NCI-H69 (cell line): Measurements from ENCODE around the gene WDR54.
A peak's percentile ranks its signal among the peaks of the same experiment; 100 is the strongest.

ENCODE experiments used
- DNase-seq: peaks from one replicate; lab custom pipeline; 2025; lab: John Stamatoyannopoulos, UW

WDR54 gene

GRCh38 chr2:74429487-74430451 lies 8.2 kb downstream of the WDR54 start:
- no peak for DNase-seq

DNA sequence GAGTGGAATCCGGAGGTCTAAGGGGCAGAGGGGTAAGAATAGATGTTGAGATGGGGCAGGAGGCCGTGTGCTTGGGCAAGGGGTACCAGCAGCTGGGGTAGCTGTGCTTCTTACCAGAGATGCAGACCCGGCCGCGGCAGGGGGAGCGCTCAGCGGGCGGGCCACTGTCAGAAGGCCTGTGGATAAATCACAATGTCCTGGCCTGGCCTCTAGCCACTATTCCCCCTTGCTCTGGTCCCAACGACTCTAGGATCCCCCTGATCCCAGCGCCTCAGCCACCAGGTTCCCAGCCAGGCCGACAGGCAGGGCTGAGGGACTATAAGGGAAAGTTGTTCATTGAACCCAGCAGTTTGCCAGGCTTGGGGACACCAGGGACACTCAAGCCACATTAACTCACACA lies 9.0 kb downstream of the WDR54 start:
- no peak for DNase-seq

DNA sequence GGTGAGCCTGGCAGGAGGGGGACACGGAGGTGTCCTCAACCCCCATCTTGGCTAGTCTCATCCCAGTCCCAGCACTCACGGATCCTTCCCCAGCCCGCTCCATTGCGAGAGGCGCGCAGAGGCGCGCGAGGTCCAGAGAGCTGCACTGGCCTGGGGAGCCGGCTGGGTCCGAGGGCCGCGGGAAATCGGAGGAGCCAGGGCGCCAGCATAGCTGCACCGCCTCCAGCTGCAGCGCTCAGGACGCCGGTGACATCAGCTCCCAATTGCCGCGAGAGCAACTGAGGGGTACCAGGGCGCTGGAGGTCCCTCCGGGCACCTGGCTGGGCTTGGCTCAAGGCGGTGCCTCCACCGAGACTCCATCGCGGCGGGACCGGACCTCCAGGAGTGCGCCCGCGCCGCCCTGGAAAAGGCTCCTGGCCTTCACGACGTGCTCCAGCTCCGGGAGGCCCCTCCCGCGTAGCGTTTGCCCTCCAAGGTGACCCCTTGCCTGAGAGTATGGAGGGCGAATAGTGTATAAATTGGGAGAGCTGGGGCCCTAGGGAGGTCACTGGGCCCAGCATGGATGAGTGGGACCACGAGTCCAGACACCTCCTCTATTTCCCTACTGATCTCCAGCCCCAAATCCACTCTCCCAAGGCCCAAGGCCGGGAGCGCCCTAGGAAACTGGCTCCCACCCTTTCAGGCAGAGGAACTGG lies 14.7 kb downstream of the WDR54 start:
- DNase-seq, result no peak

DNA sequence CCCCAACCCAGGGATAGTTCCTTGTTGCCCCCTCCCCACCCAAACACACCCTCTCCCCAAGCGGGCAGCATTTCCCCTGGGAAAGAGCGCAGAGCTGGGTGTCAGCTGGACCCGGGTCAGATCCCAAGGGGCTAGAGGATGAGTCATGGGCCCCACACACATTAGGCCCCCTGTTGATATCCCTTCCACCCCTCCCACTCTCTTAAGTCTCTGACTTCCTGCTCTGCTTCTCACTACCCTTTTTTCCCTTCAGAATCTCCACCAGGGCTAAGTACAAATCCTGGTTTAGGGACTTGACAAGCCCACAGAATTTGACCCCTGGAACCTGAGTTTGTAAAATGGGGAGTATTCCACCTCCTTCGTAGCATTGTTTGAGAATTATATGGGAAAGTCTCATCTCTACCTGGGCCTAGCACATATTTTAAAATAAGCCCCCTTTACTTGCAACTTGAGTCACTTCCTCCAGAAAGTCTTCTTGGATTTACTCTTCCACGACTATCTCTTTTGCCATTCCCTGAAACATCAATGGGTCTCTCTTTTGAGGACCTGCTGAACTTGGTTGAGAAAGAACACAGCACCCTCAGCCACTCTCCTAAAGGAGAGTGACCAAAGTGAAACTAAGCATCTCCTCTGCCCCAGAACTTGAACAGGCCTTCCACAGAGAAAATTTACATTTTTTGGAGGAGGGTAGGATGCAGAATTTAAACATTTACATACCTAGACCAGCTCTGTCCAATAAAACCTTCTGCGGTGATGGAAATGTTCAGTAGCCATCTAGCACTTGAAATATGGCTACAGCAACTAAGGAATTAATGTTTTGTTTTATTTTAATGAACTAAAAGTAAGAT lies 15.5 kb downstream of the WDR54 start:
- DNase-seq, result peak; percentile 9

DNA sequence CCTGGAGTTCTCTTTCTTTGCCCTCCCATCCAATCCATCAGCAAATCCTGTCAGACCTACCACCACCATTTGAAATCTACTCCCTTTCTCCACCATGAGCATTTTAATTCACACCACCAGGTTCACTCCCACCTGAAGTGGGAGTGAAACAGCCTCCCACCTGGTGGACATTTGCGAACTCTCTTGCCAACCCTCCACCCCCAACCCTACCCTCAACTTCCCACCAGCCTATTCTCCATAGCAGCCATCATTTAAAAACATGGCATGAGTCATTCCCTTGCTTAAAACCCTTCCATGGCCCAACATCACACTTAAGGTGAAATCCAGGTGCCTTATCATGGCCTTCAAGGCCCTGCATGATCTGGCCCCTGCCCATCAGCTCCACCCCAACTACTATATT lies 16.7 kb downstream of the WDR54 start:
- no peak for DNase-seq

DNA sequence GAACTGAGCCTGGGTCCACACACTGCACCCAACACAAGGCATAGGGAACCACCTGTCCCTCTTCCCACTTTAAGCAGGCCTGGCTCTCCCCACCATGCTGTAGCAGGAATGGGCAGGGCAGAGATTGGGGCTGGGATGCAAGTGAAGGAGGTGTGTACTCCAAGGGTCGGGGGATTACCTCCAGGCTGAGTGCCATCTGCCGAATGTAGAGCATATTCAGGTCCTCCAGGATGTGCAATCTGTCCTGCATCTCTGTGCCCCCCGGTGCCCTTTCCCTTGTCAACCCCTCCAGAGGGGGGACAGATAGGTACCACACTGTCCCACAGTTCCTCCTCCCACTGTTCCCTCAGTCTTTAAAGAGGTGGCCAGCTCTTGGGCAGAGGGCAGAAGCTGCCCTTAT lies 17.8 kb downstream of the WDR54 start:
- no peak for DNase-seq

GRCh38 chr2:74439803-74440377 lies 18.4 kb downstream of the WDR54 start:
- DNase-seq, result no peak

- DNase-seq, result peak; percentile 86
Observed at GRCh38 chr2:74440378-74441169, 19.0 kb downstream of the WDR54 start.

DNA sequence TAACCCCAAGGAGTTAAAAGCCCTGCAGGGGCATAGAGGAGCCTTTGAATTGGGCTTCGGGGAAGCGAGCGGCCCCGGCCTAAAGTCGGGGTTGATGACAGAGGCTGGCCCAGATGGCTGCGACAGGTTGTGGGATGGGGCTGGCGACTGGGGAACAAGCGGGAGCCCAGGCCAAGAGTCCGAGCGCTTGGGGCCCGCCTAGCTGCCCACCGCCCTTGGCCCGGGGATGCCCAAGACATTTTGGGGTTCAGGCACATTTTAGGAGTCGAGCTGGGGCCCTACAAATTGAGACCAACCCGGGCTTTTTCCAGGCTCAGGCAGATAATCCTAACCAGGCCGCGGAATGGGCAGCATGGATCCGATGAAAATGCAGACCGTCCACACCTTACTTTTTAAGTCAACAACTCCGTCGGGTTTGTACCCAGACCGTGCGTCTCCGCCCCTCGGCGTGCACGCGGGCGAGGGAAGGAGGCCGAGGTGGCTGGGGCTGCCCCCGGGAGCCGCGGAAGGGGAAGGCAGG lies 19.7 kb downstream of the WDR54 start:
- peak; percentile 66 for DNase-seq

DNA sequence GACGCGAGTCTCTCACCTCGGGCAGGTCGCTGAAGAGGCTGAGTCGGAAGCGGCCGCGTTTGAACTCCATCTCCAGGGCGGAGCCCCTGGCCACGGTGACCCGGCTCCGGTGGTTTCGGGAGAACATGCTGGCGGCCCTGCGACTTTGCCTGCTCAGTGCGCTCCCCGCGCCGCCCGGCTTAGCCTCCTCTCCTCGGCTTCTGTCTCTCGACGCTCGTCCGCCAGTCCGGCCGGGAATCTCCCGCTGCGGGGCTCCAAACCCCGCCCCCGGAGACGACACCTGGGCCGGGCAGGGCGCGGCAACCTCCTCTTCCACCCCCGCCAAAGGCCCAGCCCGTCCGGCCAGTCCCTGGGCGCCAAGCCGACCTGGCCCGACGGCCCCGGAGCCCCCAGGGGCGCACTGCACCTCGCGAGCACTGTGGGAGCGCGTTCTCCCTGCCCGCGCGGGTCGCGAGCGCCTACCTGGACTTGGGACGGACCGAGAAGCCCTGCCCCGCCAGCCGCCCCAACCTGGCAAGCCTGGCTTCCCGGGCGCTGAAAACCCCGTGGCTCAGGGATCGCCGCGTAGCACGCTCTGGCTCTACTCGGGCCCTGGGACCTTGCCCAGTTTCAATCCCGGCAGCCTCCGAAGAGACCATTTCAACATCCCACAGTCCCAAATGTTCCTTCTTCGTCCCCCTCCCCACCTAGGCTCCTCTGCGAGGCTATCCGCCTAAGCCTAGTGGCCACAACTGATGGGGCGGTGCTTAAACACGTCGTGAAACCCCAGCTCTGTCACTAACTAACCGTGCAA lies 20.4 kb downstream of the WDR54 start, which contains the start of gene RTKN:
TSS of gene RTKN (minus strand) at position 248 of the 793 bp plus-strand sequence. CDS start at position 127, 121 bp downstream.
- DNase-seq, result peak; percentile 70

DNA sequence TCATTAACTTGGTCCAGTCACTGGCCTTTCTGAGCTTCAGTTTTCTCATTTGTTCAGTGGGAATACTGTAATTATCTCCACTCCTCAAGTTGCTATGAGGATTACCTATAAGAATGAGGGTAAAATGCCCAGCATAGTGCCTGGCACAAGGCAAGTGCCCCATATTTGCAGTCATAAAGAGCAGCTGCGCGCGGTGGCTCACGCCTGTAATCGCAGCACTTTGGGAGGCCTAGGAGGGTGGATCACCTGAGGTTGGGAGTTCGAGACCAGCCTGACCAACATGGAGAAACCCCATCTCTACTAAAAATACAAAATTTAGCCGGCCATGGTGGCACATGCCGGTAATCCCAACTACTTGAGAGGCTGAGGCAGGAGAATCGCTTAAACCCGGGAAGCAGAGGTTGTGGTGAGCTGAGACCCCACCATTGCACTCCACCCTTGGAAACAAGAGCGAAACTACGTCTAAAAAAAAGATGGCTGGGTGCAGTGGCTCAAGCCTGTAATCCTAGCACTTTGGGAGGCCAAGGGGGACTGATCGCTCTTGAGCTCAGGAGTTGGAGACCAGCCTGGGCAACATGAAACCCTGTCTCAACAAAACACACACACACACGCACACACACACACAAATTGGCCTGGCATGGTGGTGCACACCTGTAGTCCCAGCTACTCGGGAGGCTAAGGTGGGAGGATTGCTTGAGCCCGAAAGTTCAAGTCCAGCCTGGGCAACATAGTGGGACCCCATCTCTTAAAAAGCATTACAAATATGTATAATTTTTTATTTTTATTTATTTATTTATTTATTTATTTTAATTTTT lies 21.2 kb downstream of the WDR54 start:
- peak; percentile 13 for DNase-seq

DNA sequence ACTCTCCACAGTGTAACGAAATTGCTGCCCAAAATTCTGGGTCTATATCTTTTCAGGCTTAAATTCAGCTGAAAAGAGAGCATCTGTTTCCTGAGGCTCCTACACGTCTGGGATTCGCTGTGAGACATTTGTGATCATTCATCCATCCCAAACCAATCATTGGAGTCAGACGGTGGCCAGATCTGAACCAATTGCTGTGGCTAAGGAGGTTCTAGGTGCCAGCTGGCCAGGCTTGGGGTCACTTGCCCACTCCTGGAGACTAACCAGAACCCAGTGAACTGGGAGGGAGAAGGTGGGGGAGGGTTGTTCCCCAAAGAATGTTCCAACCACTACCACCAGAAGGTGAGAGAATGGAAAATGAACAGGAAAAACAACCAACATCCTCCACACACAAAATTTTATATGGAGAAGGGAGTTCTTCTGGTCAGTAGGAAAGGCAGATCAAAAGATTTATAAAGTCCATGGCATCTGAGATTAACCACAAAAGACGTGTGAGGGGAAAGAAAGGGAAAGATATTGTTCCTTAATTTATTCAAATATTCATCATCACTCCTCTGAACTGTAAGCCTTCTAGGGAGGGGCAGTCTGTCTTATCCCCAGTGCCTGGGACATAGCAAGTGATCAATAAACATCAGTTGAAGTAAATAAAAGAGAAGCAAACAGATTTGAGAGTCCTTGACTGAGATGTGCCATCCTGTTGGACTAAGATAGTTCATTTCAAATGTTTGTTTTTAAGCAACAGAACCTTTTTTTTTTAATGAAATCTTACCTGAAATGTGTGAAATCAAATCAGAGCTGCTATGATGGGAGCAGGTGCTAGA lies 23.2 kb downstream of the WDR54 start:
- peak; percentile 39 for DNase-seq

DNA sequence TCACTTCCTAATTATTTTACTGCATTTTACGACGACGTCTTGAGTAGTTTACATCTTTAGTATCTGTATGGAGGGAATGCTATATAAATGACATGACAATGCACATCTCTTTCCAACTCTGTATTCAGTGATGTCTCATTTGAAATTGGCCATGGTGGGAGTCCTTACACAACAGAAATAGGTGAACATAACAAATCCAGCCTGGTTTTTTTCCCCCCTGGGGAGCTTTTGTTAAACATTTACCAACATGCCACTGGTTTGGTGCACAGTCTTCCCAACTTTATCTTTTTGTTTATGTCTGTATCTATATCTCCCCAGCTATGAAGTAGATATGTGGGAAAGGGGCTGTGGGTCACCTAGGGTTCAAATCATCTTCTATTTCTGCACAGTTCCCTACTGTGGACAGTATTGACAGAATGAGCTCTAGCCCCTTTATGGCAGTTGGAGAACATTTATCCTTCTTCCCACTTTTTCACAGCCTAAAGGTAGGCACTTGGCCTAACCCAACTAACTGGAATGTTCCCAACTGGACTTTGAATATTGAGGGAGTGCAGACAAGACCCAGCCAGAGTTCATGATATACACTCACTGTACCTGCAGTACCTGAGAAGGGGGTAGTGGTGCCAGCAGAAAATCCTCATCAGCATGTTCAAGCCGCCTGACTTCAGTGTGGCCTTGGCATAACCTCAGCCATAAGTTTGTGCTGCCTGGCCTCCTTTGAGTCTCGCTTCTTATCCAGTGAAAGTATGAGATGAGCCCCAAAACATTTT lies 25.9 kb downstream of the WDR54 start:
- DNase-seq, result no peak

DNA sequence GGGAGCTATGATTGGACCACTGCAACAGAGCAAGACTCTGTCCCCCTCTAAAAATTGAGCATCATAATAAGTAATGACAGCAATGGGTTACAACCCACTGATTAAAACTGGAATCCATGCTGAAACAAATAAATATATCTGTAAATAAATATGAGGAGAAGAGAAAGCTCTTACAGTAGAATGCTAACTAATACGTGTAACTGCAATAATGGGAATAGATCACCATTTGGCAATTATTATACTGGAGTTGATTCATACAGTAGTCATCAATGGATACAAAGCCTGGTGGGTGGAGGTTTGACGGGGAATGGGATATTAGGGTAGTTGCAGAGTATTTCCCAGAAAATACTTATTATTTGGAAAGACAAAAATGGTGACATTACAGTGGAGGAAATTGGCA lies 27.2 kb downstream of the WDR54 start:
- no peak for DNase-seq

DNA sequence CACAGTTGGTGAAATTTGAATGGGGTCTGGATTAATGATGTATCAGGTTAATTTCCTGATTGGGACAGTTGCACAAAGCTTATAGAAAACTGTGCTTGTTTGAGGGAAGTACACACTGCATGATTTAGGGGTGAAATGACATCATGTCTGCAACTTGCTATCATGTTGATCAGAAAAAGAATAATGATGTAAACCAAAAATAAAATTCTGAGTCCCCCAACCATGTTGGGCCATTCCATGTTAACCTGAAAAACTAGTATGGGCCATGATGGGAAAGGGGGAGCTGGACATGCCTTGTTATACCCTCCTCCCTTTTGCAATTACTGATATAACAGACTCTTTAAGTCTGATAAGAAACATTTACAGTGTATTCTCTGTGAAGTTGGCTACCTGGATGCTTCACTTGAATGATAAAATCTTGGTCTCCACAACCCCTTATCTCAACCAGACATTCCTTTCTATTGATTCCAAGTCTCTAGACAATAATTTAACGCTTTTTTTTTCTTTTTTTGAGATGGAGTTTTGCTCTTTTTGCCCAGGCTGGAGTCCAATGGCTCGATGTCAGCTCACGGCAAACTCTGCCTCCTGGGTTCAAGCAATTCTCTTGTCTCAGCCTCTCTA lies 29.1 kb downstream of the WDR54 start:
- no peak for DNase-seq

GRCh38 chr2:74454654-74455511 lies 33.4 kb downstream of the WDR54 start, which contains the start of gene INO80B:
Gene INO80B (plus strand): TSS chr2:74455087. CDS start chr2:74455117, 30 bp downstream.
- DNase-seq, result peak; percentile 94
